Measurements from ENCODE around the gene PLEKHG1. TPM values are rescaled to one million over a fixed set of nuclear protein-coding genes. Genes with fewer than 3 reads are reported as not detected.

The PLEKHG1 gene
- total and polyA plus RNA-seq, 2 of the 13 experiments (the other 11 are each of a cell fraction or from before 2014, with no cell fraction given): 0.03 to 0.04 TPM

DNA sequence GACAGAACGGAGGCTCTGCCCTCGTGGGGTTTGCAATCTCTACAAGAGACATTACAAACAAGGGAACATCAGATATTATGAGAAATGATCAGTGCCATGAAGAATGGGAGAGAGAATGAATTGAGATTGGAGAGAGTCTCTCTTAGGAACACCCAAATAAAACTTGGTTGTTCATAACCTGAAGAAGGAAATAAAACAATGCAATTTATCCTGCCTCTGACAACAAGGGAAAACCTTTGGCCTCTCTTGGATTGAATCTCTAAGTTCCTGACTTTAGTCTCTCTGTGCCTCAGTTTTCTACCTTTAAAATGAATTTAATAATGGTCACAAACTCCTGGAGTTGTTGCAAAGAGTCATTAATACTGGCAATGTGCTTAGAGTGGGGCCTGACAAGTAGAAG is 21.1 kb downstream of the PLEKHG1 start:
- Histone ChIP-seq H3K9me3 (ENCODE audit: low read length) (peaks cover 3% of the 10 kb centered on the region; the same call in 1 of the 2 replicates), H3K9ac (ENCODE audit: insufficient read depth, low read depth, low read length) (no peak overlapping the region), H3K79me2 (ENCODE audit: insufficient read depth, low read length) (no peaks in the 10 kb centered on the region), H3K4me2 (ENCODE audit: low read depth, low read length) (no peak overlapping the region), H3K4me3 (replicated peaks in 1 of 3; ENCODE audit: insufficient read depth in 1 of 3, low read depth in 2 of 3, low read length in 3 of 3) (no peak overlapping the region), H3K27me3 (ENCODE audit: control insufficient read depth in 1 of 2, insufficient read depth in 2 of 2, low read length in 2 of 2) (no peaks in the 10 kb centered on the region), H3K4me1 (ENCODE audit: insufficient read depth, low read length) (peaks cover 7% of the 10 kb centered on the region), H4K20me1 (ENCODE audit: insufficient read depth, low read length) (no peaks in the 10 kb centered on the region), H3K36me3 (replicated peaks in 1 of 2; ENCODE audit: control insufficient read depth in 1 of 2, insufficient read depth in 2 of 2, low read length in 2 of 2) (no peaks in the 10 kb centered on the region), H2AFZ (ENCODE audit: low read length) (no peak overlapping the region), H3K27ac (ENCODE audit: extremely low read length, insufficient read depth, low read length) (no peak overlapping the region)
- TF ChIP-seq ZNF451 (CRISPR knock-in tag; IDR thresholded peaks at IDR 0.05) (no peak), ZMYM3 (CRISPR knock-in tag; IDR thresholded peaks at IDR 0.05) (no peak), KLF11 (CRISPR knock-in tag; IDR thresholded peaks at IDR 0.05) (no peak)
- 48% methylated on average over 2 of the region's 2 CpGs for WGBS (ENCODE audit: low lambda C conversion rate)
- intact Hi-C loops (cut with micrococcal nuclease; ENCODE audit: unreplicated experiment) (no loop called here), in situ Hi-C loops (cut with HindIII; ENCODE audit: extremely low pct_ligation_motif_present, low pct_unique_long_range_greater_than_20kb) (no loop called here)
- DNase-seq (ENCODE audit: low spot score) (no peak), FAIRE-seq (no peak), ATAC-seq (no peak)
- ChIA-PET POLR2A (no interaction called here), CTCF (ENCODE audit: low intra/inter-chr PET ratio, low total read pairs) (no interaction called here)
- no TSS peak for BruUV-seq (replicated peaks)

DNA sequence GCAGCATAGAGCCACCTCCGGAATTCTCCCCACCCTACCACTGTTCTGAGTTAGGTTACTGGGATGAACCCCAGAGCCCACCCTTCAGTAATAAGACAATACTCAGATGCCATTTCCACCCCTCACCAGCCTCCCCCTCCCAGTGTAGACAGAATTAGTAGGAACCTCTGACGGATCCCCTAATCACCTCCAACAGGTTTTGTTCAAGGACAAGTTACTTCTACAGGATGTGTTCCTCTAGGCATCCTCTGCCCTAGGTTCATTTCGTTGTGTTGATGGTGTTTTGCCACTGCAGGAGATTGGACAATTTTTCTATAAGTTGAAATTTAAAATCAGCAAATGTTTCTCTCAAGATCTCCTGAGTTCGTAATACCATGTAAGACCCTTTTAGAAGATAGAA is 22.8 kb downstream of the PLEKHG1 start:
- Histone ChIP-seq H3K36me3 (replicated peaks in 1 of 2; ENCODE audit: control insufficient read depth in 1 of 2, insufficient read depth in 2 of 2, low read length in 2 of 2) (no peaks in the 10 kb centered on the region), H3K9ac (ENCODE audit: insufficient read depth, low read depth, low read length) (no peak overlapping the region), H4K20me1 (ENCODE audit: insufficient read depth, low read length) (no peaks in the 10 kb centered on the region), H3K27me3 (ENCODE audit: control insufficient read depth in 1 of 2, insufficient read depth in 2 of 2, low read length in 2 of 2) (no peaks in the 10 kb centered on the region), H3K4me2 (ENCODE audit: low read depth, low read length) (no peak overlapping the region), H3K9me3 (ENCODE audit: low read length) (peaks cover 12% of the 10 kb centered on the region; the same call in 1 of the 2 replicates), H3K27ac (ENCODE audit: extremely low read length, insufficient read depth, low read length) (no peak overlapping the region), H3K79me2 (ENCODE audit: insufficient read depth, low read length) (no peaks in the 10 kb centered on the region), H3K4me3 (replicated peaks in 1 of 3; ENCODE audit: insufficient read depth in 1 of 3, low read depth in 2 of 3, low read length in 3 of 3) (no peak overlapping the region), H3K4me1 (ENCODE audit: insufficient read depth, low read length) (peaks cover 10% of the 10 kb centered on the region), H2AFZ (ENCODE audit: low read length) (no peak overlapping the region)
- CTCF ChIA-PET (ENCODE audit: low intra/inter-chr PET ratio, low total read pairs): no interaction called here
- in situ Hi-C loops (cut with HindIII; ENCODE audit: extremely low pct_ligation_motif_present, low pct_unique_long_range_greater_than_20kb) (no loop called here), intact Hi-C loops (cut with micrococcal nuclease; ENCODE audit: unreplicated experiment) (no loop called here)
- BruUV-seq (replicated peaks): no TSS peak
- DNase-seq (ENCODE audit: low spot score) (no peak), FAIRE-seq (no peak), ATAC-seq (no peak)
- TF ChIP-seq ZMYM4 (CRISPR knock-in tag; IDR thresholded peaks at IDR 0.05): no peak
- no peak for TF ChIP-seq RBM39 (IDR thresholded peaks at IDR 0.05; ENCODE audit: low read depth, low read length, poor library complexity, severe bottlenecking)
- TF ChIP-seq, protein P1, sequence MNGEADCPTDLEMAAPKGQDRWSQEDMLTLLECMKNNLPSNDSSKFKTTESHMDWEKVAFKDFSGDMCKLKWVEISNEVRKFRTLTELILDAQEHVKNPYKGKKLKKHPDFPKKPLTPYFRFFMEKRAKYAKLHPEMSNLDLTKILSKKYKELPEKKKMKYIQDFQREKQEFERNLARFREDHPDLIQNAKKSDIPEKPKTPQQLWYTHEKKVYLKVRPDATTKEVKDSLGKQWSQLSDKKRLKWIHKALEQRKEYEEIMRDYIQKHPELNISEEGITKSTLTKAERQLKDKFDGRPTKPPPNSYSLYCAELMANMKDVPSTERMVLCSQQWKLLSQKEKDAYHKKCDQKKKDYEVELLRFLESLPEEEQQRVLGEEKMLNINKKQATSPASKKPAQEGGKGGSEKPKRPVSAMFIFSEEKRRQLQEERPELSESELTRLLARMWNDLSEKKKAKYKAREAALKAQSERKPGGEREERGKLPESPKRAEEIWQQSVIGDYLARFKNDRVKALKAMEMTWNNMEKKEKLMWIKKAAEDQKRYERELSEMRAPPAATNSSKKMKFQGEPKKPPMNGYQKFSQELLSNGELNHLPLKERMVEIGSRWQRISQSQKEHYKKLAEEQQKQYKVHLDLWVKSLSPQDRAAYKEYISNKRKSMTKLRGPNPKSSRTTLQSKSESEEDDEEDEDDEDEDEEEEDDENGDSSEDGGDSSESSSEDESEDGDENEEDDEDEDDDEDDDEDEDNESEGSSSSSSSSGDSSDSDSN (CRISPR knock-in tag; IDR thresholded peaks at IDR 0.05): no peak
- TF ChIP-seq EED (CRISPR knock-in tag; IDR thresholded peaks at IDR 0.05): no peak
- TF ChIP-seq ZNF746 (CRISPR knock-in tag; IDR thresholded peaks at IDR 0.05): no peak
- POLR2A ChIA-PET: no interaction called here
- WGBS (ENCODE audit: low lambda C conversion rate): 49% methylated on average over 4 of the region's 4 CpGs

All from HepG2 (cell line).